MM.1S (cell line): ENCODE measurements around the gene PER1.

Experiments used
- CTCF ChIP-seq: fragments of 300-600 bp; sonication (generic); IDR thresholded peaks from 2 replicates; pipeline ENCODE4 v1.5.1; 2016; ENCODE audit warnings: antibody characterized with exemption, low read length, mixed read lengths
- EZH2 ChIP-seq: fragments of 300-600 bp; sonication (generic); optimal IDR thresholded peaks from 2 replicates; pipeline ENCODE3; 2017; ENCODE audit warnings: low read depth, mild to moderate bottlenecking, antibody characterized with exemption, low read length, mixed read lengths

DNA sequence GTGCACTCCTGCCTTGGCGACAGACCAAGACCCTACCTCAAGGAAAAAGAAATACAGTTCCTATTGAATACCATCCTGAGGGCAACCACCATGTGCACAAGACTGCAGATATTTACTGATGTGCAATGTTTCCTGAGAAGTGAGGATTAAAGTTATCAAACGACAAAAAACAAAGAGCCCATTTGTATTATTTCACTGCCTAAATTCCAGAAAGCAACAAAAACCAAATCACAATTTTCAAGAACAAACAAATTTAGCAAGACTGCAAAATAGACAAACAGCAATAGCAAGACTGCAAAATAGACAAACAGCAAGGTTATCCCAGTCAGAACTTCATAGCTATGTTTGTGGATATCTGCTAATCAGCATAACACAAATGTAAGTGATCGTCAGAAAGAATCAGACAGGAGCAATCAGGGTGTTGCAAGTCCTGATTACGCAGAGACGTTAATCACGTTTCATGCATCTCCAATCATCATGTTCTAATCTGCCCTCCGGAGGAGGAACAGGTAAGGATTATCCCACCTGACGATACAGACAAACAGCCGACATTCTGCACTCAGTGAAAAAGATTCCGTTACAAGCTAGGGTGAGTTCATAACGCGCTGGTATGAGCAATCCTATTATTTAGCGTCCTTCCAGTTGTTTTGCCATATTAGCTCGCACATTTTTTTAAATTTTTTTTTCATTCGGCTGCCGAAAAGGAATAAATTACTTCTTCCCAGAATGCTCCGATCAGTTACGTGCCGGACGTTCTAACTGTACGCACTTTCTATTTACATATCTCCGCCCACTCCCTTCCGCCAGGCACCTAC lies 21.1 kb upstream of the PER1 start:
- no peak for TF ChIP-seq EZH2
- no peak for TF ChIP-seq CTCF
